ENCODE data around the gene FKBP1A.

The FKBP1A gene

DNA sequence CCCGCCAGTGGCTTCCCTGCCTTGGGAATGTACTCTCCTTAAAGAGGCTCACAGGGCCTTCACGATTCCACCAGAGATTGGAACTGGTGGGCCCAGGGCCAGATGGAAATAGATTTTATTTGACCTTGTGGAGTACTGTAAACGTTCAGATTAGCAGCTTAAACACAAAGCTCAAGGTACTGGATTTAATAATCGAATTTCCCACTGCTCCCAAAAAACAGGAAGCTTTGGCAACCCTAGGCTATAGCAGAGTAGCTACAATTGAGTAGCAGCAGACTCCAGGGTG lies 71.3 kb downstream of the FKBP1A start:
- H3K4me3 ChIP-seq (ENCODE audit: low read depth, low read length): no peak overlapping the region

DNA sequence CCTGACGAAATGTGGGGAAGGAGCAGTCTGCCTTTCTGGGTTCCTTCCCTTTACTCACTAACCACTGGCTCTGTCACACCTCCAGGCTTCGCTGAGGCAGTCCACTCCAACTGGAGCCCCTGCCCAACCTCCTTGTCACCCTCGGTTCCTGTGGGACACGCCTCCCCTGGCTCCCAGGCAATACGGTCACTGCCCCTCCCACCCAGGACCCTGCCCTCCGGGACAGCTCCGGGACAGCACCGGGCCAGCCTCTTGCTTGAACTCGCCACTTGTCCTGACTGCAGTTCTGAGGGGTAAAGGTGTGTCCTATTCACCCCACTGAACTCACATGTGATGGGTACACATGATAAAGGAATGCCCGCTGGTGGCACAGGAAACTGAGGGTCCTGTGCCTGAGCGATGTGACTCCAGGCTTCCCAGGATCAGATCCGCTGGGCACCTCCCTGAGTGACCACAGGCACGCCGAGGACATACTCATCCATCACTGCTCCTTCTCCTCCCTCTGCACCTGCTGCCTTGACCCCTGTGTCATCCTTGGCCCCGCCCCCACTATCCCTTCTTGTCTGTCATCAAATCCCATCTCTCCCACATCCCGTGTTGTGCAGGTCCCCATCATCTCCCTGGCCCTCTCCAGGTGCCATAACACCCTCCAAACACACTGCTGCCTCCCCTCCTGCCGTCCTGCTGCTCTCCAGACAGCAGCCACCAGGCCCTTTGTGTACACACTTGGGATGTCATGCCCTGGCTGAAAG lies 71.8 kb downstream of the FKBP1A start:
- no peak overlapping the region for H3K4me3 ChIP-seq (ENCODE audit: low read depth, low read length)

DNA sequence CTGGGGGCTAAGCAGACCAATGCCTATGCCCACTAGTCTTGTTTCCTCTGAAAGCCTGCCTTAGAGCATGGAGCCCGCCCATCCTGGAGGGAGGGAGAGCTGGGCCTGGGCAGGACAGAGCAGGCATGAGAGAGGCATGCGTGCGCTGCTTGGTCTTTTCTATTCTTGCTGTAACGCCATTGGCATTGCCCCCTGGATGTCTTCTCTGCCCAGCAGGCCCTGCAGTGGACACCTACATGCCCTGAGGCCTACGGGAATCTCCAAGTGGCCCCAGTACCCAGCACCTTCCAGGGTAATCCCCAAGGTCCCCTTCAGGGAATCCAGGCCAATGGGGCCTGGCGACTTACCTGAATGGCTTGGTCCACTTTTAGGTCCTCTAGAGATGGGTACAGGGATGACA lies 72.8 kb downstream of the FKBP1A start:
- no peak overlapping the region for H3K4me3 ChIP-seq (ENCODE audit: low read depth, low read length)

DNA sequence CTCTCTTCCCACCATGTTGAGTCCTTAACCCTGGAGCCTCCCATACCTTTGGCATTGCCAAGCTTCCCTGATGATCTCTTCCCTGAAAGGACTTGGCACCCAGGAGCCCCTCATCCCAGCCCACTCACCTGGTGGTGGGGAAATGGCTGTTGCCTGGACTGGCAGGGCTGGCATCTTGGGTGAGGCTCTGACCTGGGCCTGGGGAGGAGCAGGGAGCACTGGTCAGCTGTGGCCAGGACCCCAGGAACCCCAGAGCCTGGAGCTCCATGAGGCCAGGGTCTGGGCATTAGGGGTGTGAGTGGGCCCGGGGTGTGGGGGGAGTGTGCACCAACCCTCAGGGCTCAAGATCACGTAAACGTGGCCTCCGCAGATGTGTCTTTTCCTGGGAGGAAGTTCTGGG lies 73.4 kb downstream of the FKBP1A start:
- no peak overlapping the region for H3K4me3 ChIP-seq (ENCODE audit: low read depth, low read length)

DNA sequence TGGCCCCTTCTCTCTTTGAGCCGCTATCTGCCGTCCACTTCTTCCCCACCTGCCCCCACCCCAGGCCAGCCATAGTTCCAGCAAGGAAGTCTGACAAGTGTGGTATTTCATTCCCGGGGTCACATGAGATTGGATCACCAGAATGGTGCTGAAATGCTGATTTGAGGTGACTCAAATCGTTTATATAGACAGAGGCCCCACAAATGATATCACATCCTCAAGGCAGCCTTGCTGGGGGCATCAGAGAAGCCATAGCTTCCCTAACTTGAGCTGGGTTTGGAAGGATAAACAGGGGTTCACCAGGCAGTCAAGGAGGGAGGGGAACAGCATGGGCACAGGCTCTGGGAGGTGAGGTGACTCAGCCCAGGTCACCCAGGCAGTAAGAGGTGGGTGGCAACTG lies 73.8 kb downstream of the FKBP1A start:
- no peak overlapping the region for H3K4me3 ChIP-seq (ENCODE audit: low read depth, low read length)
